ENCODE results near the gene DICER1.

DNA sequence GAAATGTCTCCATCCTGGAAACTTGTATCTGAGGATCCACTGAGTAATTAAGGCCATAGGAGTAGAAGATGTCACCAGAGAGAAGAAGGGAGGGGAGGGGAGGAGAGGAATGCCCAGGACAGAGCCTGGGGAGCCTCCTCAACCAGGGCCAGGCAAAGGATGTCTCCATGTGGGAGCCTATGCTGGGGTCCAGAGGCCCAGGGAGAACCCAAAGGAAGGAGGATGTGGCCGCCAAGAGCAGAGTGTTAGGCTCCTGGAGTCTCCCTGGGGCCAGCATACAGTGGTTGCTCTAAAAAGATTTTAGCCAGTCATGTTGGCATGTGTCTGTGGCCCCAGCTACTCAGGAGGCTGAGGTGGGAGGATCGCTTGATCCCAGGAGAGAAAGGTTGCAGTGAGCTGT, 92.6 kb downstream of the DICER1 start:
- TF ChIP-seq CTCF (IDR thresholded peaks at IDR 0.05; ENCODE audit: insufficient read depth, low read length) (no peak), GABPA (IDR thresholded peaks at IDR 0.05; ENCODE audit: low read depth) (no peak), REST (IDR thresholded peaks at IDR 0.05; ENCODE audit: insufficient replicate concordance, low read depth) (no peak), POLR2AphosphoS5 (IDR thresholded peaks at IDR 0.05; ENCODE audit: low read depth) (no peak), SPI1 (IDR thresholded peaks at IDR 0.05; ENCODE audit: borderline replicate concordance, low read depth) (no peak)
